A673 (cell line): ENCODE measurements around the gene C21orf58. TPM values are rescaled to one million over a fixed set of nuclear protein-coding genes. Genes with fewer than 3 reads are reported as not detected.

ENCODE experiments used
- BruUV-seq: library from RNA; stranded (reverse); fragments of 400-500 nt; replicated peaks from 2 replicates; lab custom pipeline; 2021; lab: Mats Ljungman, UMichigan
- CTCF ChIA-PET: fragments of 300-600 bp; sonication (Branson Sonifier 250); formaldehyde crosslinking; loops from one replicate; lab custom pipeline; 2022; ENCODE audit warnings: antibody characterized with exemption; lab: Charles Lee
- POLR2A ChIA-PET: fragments of 300-600 bp; sonication (Branson Sonifier 250); formaldehyde crosslinking; loops from one replicate; lab custom pipeline; 2022; ENCODE audit warnings: antibody characterized with exemption; ENCODE audit not compliant: low non-redundant PET; lab: Charles Lee
- DNase-seq: peaks from one replicate; pipeline ENCODE4 v3.0.0-alpha.2; 2015; ENCODE audit warnings: low spot score
- H3K27ac ChIP-seq: fragments of 200-600 bp; sonication (generic); 2 replicates; pipeline ENCODE4 v1.5.1; 2016; ENCODE audit warnings: mixed run types, low read depth, mild to moderate bottlenecking, mixed read lengths, antibody characterized with exemption, low read length; ENCODE audit not compliant: poor library complexity, severe bottlenecking
- H3K27me3 ChIP-seq: fragments of 200-600 bp; sonication (generic); replicated peaks from 2 replicates; pipeline ENCODE4 v1.6.1; 2017; ENCODE audit warnings: mixed run types, low read depth, mild to moderate bottlenecking, mixed read lengths, antibody characterized with exemption, low read length; ENCODE audit not compliant: insufficient read depth, poor library complexity
- H3K36me3 ChIP-seq: fragments of 200-600 bp; sonication (generic); 2 replicates; pipeline ENCODE4 v1.6.1; 2016; ENCODE audit warnings: mixed run types, mild to moderate bottlenecking, mixed read lengths, antibody characterized with exemption, low read length; ENCODE audit not compliant: insufficient read depth, poor library complexity, severe bottlenecking
- H3K4me1 ChIP-seq: fragments of 200-600 bp; sonication (generic); 2 replicates; pipeline ENCODE4 v1.6.1; 2017; ENCODE audit warnings: mixed run types, mild to moderate bottlenecking, mixed read lengths, antibody characterized with exemption, low read length; ENCODE audit not compliant: insufficient read depth, poor library complexity, severe bottlenecking
- H3K4me3 ChIP-seq: fragments of 200-600 bp; sonication (generic); 2 replicates; pipeline ENCODE4 v1.5.1; 2016; ENCODE audit warnings: low read depth, mixed run types, mild to moderate bottlenecking, mixed read lengths, low read length; ENCODE audit not compliant: poor library complexity, severe bottlenecking
- H3K9me3 ChIP-seq: fragments of 200-600 bp; sonication (generic); 2 replicates; pipeline ENCODE4 v1.6.1; 2016; ENCODE audit warnings: mixed run types, low read depth, mild to moderate bottlenecking, mixed read lengths, antibody characterized with exemption, low read length; ENCODE audit not compliant: poor library complexity, severe bottlenecking
- EZH2 ChIP-seq: fragments of 200-600 bp; sonication (generic); IDR thresholded peaks from 2 replicates; pipeline ENCODE4 v1.6.1; 2017; ENCODE audit warnings: borderline replicate concordance, low read depth, mild to moderate bottlenecking, mixed read lengths, antibody characterized with exemption, low read length; ENCODE audit not compliant: poor library complexity, severe bottlenecking
- intact Hi-C: fragments of 100-400 bp; cut with micrococcal nuclease; formaldehyde crosslinking; loops from one replicate; pipeline ENCODE4 v1.10.0; 2022; ENCODE audit not compliant: unreplicated experiment
- total RNA-seq: library from RNA; stranded (reverse); gene quantifications from 2 replicates; pipeline ENCODE4 v1.2.3, GENCODE V29; 2021
- TF ChIP-seq, protein P1 (sequence below): fragments of 300-800, 200-600 bp; sonication (generic); conservative IDR thresholded peaks from 2 replicates; pipeline ENCODE4 v1.5.1; 2017; ENCODE audit warnings: low read depth, mild to moderate bottlenecking, antibody characterized with exemption, low read length, moderate library complexity, mixed read lengths

Gene C21orf58
- total RNA-seq, 1 experiment from 2014 or later: 41.2 TPM

DNA sequence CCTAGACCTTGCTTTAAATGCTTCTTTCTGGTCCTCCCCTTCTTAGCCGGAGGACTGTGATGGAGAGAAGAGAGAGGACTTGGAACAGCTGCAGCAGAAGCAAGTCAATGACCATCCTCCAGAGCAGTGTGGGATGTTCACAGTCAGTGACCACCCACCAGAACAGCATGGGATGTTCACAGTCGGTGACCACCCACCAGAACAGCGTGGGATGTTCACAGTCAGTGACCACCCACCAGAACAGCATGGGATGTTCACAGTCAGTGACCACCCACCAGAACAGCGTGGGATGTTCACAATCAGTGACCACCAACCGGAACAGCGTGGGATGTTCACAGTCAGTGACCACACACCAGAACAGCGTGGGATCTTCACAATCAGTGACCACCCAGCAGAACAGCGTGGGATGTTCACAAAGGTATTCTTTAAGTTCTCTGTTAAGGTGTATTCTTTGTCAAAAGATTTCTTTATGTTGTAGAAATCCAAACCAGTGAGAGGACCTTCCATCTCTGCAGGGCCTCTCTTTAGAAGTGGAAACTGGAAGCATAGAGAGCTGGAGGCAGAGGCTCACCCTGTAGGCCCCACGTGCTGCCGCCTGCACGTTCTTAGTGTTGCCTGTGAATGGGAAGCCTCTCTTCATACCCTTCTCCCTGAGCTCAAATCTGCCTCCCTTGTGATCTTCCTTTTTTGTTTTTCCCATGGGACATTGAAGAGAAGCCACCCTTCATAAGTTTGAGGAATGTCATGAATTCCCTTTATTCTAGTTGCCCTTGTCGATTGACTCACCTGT is 10.9 kb upstream of the C21orf58 start:
- Histone ChIP-seq H3K36me3 (peaks cover 48% of the 10 kb centered on the region), H3K27me3 (no peaks in the 10 kb centered on the region), H3K4me3 (no peak overlapping the region), H3K9me3 (no peaks in the 10 kb centered on the region), H3K27ac (no peak overlapping the region), H3K4me1 (no peaks in the 10 kb centered on the region)
- DNase-seq: no peak
- intact Hi-C loops: no loop called here
- no TSS peak for BruUV-seq
- ChIA-PET CTCF (no interaction called here), POLR2A (interaction anchor here (0.9 kb wide), 1 partner anchor 156 kb away, joined by 4 read pairs; no protein-coding TSS in a partner anchor)
- TF ChIP-seq EZH2: no peak
- TF ChIP-seq, protein P1, sequence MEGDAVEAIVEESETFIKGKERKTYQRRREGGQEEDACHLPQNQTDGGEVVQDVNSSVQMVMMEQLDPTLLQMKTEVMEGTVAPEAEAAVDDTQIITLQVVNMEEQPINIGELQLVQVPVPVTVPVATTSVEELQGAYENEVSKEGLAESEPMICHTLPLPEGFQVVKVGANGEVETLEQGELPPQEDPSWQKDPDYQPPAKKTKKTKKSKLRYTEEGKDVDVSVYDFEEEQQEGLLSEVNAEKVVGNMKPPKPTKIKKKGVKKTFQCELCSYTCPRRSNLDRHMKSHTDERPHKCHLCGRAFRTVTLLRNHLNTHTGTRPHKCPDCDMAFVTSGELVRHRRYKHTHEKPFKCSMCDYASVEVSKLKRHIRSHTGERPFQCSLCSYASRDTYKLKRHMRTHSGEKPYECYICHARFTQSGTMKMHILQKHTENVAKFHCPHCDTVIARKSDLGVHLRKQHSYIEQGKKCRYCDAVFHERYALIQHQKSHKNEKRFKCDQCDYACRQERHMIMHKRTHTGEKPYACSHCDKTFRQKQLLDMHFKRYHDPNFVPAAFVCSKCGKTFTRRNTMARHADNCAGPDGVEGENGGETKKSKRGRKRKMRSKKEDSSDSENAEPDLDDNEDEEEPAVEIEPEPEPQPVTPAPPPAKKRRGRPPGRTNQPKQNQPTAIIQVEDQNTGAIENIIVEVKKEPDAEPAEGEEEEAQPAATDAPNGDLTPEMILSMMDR: no peak

DNA sequence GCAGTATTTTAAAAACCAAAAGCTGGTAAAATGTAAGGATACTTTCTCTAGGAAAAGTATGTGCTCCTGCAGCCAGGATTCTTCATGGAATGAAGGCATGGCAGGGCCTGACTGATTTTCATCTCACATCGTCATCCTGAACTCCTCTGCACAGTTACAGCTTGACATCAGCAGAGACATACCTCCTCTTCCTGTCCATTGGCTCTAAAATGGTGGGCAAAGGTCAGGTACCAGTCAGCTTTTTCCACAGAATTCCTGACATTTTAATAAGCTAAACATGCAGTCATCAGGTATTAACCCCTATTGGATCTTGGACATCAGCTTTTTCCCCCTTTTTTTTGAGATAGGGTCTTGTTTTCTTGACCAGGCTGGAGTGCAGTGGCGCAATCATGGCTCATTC is 6.1 kb upstream of the C21orf58 start:
- no peaks in the 10 kb centered on the region for H3K9me3 ChIP-seq
- BruUV-seq: no TSS peak
- no peaks in the 10 kb centered on the region for H3K27me3 ChIP-seq
- intact Hi-C loops: no loop called here
- peaks cover 34% of the 10 kb centered on the region for H3K36me3 ChIP-seq
- ChIA-PET POLR2A (no interaction called here), CTCF (no interaction called here)
- no peak for TF ChIP-seq EZH2
- TF ChIP-seq, protein P1: no peak
- peaks cover 10% of the 10 kb centered on the region for H3K4me1 ChIP-seq
- DNase-seq: no peak
- H3K27ac ChIP-seq: no peak overlapping the region
- H3K4me3 ChIP-seq: no peak overlapping the region

DNA sequence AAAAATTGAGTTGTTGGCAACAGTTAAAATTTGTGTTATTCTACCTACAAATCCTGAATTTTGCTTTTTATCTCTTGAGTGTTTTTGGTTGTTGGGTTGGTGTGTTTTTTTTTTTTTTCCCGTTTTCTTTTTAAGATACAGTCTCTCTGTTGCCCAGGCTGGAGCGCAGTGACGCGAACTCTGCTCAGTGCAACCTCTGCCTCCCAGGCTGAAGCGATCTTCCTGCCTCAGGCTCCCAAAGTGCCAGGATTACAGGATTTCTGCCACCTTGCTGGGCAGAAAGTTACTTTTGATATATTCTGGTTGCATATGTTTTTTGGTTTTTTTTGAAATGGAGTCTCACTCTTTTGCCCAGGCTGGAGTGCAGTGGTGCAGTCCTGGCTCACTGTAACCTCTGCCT is 4.5 kb upstream of the C21orf58 start:
- H3K9me3 ChIP-seq: no peaks in the 10 kb centered on the region
- H3K4me1 ChIP-seq: peaks cover 10% of the 10 kb centered on the region
- no peak for DNase-seq
- no peak overlapping the region for H3K27ac ChIP-seq
- POLR2A ChIA-PET: no interaction called here
- H3K27me3 ChIP-seq: no peaks in the 10 kb centered on the region
- TF ChIP-seq EZH2: no peak
- TF ChIP-seq, protein P1: no peak
- H3K36me3 ChIP-seq: peaks cover 27% of the 10 kb centered on the region
- no TSS peak for BruUV-seq
- H3K4me3 ChIP-seq: no peak overlapping the region
- intact Hi-C loops: no loop called here
- CTCF ChIA-PET: no interaction called here
